Right hindlimb (tissue), 1 donor: ENCODE data around the gene ADAMTS9.
A peak's percentile ranks its signal among the peaks of the same experiment; 100 is the strongest.

Experiments used
- DNase-seq: peaks from one replicate; pipeline ENCODE4 v3.0.0-alpha.2; 2018

ADAMTS9 gene

GRCh38 chr3:64687781-64688604, at the start of gene ADAMTS9:
TSS of gene ADAMTS9 (minus strand) at chr3:64688000. CDS start at chr3:64687657, 343 bp downstream.
- peak; percentile 98 for DNase-seq

- no peak for DNase-seq
Observed at GRCh38 chr3:64732576-64732975, 44.8 kb upstream of the ADAMTS9 start.

GRCh38 chr3:64730681-64731080, 42.9 kb upstream of the ADAMTS9 start:
- no peak for DNase-seq

- DNase-seq = no peak
Observed at GRCh38 chr3:64728994-64729393, 41.2 kb upstream of the ADAMTS9 start.

GRCh38 chr3:64728428-64728827, 40.6 kb upstream of the ADAMTS9 start:
- peak; percentile 26 for DNase-seq

- DNase-seq = no peak
Observed at GRCh38 chr3:64726414-64727090, 38.8 kb upstream of the ADAMTS9 start.

GRCh38 chr3:64718976-64719375, 31.2 kb upstream of the ADAMTS9 start:
- no peak for DNase-seq

GRCh38 chr3:64717872-64718613, 30.2 kb upstream of the ADAMTS9 start:
- no peak for DNase-seq

GRCh38 chr3:64717411-64717810, 29.6 kb upstream of the ADAMTS9 start:
- no peak for DNase-seq

- DNase-seq = no peak
Observed at GRCh38 chr3:64716110-64716710, 28.4 kb upstream of the ADAMTS9 start.

- no peak for DNase-seq
Observed at GRCh38 chr3:64715211-64715982, 27.6 kb upstream of the ADAMTS9 start.

- no peak for DNase-seq
Observed at GRCh38 chr3:64708456-64708855, 20.7 kb upstream of the ADAMTS9 start.

- no peak for DNase-seq
Observed at GRCh38 chr3:64705946-64706345, 18.1 kb upstream of the ADAMTS9 start.

GRCh38 chr3:64696896-64697295, 9.1 kb upstream of the ADAMTS9 start:
- no peak for DNase-seq

GRCh38 chr3:64694114-64694513, 6.3 kb upstream of the ADAMTS9 start:
- no peak for DNase-seq

- no peak for DNase-seq
Observed at GRCh38 chr3:64693031-64693430, 5.2 kb upstream of the ADAMTS9 start.

- DNase-seq = no peak
Observed at GRCh38 chr3:64691051-64691450, 3.3 kb upstream of the ADAMTS9 start.

- no peak for DNase-seq
Observed at GRCh38 chr3:64687086-64687780, 567 bp downstream of the ADAMTS9 start.

GRCh38 chr3:64686446-64686908, 1.3 kb downstream of the ADAMTS9 start:
- peak; percentile 66 for DNase-seq

GRCh38 chr3:64685800-64686445, 1.9 kb downstream of the ADAMTS9 start:
- peak; percentile 98 for DNase-seq

- peak; percentile 73 for DNase-seq
Observed at GRCh38 chr3:64685331-64685799, 2.4 kb downstream of the ADAMTS9 start.
